Body of pancreas (tissue), 4 donors: Measurements from ENCODE around the gene GLT8D2.

ENCODE experiments used
- POLR2A ChIP-seq, 3 donors: fragments of 450-650 bp; IDR thresholded peaks; one replicate each; pipeline ENCODE4 v1.6.1; 2016; ENCODE audit warnings: antibody characterized with exemption in 3 of 3, mild to moderate bottlenecking in 2 of 3
- TF ChIP-seq, protein P1 (sequence below), 7 experiments: fragments of 450-650 bp in 4 of 7; fragments of 200-600 bp in 3 of 7; sonication (generic) in 3 of 7; IDR thresholded peaks; one replicate each; pipeline ENCODE4 v1.5.1; 2016 to 2019; ENCODE audit warnings: antibody characterized with exemption in 7 of 7

DNA sequence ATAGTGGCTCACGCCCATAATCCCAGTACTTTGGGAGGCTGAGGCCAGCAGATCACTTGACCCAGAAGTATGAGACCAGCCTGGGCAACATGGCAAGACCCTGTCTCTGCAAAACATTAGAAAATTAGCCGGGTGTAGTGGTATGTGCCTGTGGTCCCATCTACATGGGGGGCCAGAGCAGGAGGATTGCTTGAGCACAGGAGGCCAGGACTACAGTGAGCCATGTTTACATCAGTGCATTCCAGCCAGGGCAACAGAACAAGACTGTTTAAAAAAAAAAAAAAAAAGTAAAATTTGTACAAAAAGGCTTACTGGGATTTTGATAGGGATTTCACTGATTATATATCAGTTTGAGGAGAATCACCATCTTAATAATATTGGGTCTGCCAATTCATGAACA is 22.1 kb upstream of the GLT8D2 start:
- TF ChIP-seq, protein P1, sequence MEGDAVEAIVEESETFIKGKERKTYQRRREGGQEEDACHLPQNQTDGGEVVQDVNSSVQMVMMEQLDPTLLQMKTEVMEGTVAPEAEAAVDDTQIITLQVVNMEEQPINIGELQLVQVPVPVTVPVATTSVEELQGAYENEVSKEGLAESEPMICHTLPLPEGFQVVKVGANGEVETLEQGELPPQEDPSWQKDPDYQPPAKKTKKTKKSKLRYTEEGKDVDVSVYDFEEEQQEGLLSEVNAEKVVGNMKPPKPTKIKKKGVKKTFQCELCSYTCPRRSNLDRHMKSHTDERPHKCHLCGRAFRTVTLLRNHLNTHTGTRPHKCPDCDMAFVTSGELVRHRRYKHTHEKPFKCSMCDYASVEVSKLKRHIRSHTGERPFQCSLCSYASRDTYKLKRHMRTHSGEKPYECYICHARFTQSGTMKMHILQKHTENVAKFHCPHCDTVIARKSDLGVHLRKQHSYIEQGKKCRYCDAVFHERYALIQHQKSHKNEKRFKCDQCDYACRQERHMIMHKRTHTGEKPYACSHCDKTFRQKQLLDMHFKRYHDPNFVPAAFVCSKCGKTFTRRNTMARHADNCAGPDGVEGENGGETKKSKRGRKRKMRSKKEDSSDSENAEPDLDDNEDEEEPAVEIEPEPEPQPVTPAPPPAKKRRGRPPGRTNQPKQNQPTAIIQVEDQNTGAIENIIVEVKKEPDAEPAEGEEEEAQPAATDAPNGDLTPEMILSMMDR (IDR thresholded peaks at IDR 0.05) = no peak
- TF ChIP-seq POLR2A (IDR thresholded peaks at IDR 0.05) = no peak
